ENCODE measurements around the gene TOX3.

The TOX3 gene

DNA sequence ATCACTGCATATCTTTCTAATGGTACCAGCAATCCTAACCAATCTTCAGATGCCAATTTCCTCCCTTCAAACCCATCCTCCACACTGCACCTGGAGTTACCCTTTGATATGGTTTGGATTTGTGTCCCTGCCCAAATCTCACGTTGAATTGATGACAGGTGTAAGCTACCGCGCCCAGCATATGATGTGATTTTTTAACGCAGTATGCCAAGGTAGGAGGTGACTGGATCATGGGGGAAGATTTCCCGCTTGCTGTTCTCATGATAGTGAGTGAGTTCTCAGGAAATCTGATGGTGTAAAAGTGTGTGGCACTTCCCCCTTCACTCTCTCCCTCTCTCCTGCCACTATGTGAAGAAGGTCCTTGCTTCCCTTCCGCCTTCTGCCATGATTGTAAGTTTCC, 57.0 kb downstream of the TOX3 start:
- no peak for DNase-seq

DNA sequence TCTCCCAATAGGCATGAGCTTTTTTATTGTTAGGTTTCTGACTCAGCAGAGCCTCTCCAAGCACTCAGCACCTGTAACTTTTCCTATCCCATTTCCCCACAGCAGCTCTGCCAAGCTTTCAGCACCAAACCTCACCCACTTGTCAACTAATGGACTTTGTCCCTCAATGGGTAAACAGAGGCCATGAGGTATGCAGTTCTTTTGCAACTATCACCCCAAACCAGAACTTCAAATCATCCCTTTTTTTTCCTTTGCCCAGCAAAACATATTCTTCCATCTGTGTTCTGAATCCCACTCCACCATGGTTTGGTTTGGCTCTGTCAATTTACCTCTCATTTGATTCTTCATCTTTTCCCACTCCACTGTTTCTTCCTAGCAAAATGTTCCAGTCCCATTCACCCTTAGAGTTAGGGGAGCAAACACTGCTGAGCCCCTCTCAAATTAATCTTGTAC, 58.1 kb downstream of the TOX3 start:
- DNase-seq: no peak

DNA sequence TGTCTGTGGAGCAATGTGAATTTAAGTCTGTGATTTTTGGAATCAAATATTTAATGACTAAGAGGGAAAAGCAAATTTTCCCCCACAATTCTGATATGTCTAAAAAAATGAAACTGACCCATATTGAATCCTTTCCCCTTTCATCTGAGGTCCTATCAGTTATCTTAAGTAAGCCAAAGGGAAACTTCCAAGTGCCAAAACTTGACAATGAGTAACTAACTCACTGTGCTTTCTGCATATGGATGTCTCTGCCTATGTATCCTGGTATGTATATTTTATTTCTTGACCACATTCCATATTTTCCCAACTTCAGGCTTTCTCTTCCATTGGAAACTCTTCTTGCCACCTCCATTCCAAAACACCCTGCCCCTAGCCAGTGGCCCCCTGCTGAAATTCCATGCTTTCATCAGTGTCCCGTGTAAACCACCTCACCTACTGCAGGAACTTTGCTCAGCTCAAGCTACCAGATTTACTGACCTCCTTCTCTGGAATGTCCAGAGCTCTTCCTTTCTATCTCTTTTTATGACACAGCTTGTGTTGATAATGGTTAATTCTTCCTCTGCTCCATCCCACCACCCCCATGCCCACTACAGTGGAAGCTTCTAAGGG, 59.0 kb downstream of the TOX3 start:
- DNase-seq: no peak

DNA sequence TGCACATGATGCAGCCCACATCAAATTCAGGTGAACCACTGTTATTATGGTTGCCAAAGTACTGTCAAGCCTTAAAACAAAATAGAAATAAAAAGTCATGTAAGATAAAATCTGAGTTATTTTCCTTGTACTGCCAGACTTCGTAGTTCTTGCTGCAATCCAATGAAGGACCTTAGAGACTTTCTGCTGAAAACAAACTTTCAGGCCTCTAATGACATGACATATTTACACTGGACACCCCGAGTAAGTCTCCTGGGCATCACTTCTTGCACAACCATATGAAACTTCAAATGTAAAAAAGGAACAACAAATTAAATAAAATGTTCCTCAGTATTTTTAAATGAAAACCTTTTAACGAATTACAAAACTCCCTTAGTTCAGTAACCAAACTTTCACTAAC, 66.7 kb downstream of the TOX3 start:
- no peak for DNase-seq

DNA sequence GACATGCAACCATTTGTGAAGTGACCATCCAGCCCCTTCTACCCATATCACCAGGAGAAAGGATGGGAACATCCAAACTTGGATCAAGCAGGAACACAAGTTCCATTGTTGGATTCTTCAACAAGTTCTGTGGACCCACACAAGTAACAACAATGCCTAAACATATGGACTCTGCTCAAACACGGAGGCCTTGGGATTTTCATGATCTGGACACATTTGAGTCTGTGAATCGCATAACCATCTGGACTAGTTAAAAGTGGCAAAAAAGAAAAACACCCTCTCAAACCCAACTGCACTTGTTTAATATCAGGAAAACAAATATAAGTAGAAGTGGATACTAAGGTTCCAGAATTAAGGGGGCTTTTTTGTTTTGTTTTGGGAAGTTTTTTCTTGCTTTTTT, 70.8 kb downstream of the TOX3 start:
- DNase-seq: no peak

DNA sequence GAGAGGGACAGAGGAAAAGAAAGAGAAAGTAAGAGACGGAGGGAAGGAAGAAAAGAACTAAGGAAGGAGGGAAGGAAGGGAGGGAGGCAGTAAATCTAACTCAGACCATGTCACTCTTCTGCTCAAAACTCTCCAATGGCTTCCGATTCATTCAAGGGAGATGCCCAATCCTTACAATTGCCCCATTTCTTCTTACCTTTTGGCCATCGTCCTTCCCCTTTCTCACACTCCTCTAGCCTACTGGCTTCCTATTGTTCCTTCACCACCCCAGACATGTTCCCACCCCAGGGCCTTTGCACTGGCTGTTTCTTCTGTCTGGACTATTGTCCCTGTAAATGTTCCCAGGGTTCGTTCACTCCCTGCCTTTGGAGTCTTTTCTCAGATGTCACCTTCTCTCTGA, 72.3 kb downstream of the TOX3 start:
- no peak for DNase-seq

DNA sequence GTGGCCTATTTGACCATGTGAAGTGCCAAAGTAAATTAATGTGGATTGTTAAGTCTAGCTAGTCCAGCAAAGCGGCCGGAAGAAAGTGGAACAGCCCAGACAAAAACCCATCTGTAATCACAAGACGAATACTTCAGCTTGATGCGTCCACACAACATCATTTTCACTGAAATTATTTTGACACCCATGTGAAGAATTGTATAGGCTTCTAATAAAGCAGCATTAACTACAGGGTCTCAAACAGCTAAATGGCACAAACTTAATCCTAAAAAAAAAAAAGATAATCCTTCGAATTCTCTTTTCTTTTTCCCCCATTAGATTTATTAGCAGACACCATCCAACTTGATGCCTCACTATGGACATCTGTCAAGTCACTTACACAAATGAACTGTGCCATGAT, 73.8 kb downstream of the TOX3 start:
- no peak for DNase-seq

DNA sequence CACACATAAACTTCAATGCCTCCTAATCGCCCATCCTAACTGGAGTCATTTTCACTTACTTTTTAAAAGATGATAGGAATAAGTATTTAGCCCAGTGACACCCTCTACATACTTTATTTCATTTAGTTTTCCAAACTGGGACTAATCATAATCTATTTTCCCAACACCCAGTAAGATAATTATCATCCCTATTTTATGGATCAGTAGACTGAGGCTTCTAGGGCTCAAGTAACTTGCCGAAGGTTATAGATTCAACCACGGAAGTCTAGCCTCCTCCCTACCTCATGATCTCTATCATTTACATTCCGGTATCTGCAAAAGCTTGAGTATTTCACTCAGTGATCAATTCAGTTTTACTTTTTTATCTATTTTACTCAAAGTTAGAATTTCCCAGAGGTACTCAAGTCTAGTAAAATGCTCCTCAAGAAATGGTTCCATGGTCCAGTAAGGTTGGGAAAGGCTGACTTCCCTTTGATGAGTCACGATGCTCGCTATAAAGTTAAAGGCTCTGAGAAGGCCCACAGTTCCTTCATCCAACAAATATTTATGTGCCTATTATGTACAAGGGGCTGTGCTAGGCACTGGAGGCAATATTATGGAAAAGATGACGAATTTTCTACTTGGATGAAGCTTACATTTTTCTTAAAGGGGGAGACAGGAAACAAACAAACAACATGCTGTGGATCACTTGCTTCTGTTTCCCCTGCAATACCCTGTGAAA, 75.1 kb downstream of the TOX3 start:
- no peak for DNase-seq

DNA sequence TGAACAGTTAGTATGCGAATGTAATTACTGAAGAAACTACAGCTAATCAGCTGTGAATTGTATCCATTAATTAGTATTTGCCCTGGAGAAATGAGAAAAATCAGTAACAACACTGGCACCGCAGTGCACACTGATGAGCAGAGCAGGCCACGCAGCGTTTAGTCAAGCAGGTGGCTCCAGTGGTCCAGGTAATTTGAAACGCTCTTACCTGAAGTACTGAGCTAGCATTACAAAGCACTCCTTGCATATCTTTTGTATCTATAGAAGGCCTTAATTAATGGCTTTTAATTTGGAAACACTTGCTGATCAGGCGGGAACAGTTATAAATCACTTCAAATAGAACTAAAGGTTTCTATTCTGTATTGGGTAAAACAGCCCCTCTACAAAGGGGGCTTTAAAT, 76.4 kb downstream of the TOX3 start:
- DNase-seq: no peak

DNA sequence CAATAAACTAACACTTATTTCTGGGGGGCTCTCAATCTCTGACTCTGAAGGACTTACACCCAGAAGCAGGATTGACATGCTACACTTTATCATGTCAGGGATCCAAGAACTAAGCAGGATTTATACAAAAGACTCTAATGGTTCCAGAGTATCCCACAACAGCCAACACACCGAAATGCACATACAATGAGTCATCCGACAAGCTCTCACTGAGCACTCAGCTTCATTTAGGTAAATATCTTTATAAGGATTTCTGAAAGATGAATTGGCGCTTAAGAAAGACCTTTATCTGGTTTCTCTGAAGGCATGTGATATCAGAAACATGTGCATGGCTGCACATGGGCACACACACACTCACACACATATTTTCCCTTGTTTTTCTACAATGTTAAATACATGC, 77.2 kb downstream of the TOX3 start:
- no peak for DNase-seq

DNA sequence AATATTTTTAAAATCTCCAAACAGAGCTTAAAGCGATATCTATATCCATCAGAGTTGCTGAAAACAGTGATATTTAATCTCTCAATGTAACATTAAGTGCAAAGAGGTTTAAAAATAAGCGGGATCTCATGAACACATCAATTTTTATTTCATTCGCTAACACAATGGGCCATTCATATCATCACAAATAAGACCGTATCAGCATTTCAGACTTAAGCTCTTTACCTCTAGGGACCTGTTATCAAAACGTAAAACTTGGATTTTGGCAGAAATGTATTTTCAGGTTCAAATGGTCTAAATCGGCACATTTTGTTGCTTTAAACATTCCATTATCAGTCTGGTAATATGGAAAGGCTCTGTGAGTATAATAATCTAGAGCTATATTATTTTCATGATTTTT, 77.9 kb downstream of the TOX3 start:
- DNase-seq: no peak

DNA sequence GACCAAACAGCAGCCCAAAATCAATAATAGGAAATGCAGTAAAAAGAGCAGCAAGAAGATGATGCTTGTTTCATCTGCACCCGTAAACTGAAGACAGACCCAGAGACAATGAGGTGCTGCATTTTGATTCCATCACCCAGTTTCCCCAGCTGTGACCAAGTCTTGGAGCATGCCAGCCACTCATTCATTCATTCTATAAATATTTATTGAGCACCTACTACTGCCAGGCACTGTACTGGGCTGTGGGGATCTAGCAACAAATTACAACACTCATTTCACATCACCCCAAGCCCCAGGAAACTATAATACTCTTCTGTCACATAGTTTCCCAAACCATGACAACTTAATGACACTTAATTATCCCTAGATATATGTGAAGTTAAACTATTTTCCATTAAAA, 79.2 kb downstream of the TOX3 start:
- no peak for DNase-seq

DNA sequence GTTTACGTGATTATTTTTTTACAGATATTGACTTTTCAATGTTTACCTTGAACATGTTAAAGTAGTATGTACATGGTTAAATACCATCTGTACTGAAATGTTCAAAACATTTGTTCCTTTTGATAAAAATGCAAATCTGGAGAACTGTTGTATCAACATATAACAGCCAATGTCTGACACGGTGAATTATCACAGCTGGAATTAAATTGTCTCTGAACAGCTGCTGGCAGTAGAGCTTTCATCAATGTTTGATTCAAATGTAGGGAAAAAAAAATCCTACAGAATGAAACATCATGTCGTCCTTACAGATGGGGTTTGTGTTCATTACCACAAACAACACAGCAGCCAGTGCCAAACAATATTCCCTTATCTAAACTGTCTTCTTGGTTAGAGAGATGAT, 79.9 kb downstream of the TOX3 start:
- no peak for DNase-seq

DNA sequence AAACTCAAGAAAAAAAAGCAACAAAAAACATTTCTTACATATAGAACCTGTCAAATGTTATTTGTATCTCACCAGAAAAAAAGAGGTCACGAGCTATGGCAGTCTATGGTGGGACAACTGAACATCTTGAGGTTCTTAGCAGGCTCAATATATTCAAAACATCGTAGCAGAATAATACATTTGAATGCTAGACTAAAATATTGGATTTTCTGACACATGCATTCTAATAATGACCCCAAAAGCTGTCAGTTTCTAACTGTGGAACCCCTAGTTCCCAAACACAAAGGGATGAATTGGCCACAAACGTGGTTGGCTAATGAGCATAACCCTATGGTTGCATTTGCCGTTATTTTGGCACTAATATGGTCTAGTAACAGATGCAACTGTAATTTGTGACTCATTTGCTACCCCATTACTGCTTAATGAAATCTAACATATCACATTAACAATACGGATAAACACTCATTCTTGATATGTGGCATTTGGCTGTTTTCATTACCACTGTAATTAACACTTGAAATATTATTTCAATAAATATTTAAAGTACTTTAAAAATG, 81.2 kb downstream of the TOX3 start:
- DNase-seq: no peak

DNA sequence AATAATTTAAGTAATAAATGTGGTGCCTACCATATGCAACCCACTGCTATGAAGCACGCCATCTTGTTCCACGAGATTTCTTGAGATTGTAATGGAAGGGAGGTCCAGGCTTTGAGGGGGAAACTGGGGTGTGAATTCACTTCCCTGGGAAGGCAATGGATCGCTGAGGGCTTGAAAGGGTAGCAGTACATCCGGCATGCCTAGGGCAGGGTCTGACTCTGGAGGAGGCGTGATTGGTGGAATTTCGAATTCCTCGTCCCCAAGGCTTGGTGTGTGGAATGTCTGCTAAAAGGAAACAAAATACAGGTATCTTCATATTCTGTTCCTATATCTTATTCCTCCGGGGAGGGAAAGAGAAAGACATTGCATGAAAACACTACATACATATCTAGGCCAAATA, 83.0 kb downstream of the TOX3 start:
- no peak for DNase-seq

DNA sequence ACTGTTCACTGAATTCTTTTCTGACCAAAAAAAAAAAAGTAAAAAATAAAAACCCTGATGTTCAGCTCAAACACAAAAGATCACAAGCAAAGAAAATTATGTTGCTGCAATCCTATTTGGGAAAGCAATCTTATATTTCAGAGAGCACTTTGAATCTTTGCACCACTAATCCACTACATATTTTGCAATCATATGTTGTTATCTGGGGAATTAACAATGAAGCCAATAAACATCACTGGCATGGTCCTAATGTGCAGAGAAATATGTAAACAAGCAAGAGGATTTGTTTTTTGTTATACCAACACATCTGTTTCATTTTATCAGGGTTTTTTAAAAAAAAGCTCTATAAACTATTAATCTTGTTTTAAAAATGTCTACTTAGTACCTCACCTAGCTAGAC, 84.1 kb downstream of the TOX3 start:
- no peak for DNase-seq

DNA sequence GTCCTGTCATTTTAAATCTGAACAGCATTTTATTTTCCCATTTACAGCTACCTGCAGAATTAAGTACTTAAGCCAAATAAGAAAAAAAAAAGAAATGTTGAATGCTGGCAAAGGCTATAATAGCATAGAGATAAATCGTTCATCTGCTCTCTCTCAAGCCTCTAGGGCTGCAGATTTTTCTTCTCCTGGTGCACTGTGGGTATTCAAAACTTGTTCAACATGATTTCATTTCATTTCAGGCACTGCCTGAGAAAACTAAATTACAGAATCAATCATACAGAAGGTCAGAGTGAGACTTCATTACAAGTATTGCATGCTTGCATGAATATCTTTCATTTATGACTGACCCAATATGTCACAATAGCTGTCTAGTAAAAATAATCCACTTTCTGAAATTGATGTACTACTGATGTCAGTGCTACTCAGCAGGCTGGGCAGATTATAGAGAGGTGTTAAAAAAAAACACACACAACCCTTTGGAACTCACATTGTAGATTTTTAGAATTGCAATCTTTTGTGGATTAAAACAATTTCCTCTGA, 86.2 kb downstream of the TOX3 start:
- DNase-seq: no peak

DNA sequence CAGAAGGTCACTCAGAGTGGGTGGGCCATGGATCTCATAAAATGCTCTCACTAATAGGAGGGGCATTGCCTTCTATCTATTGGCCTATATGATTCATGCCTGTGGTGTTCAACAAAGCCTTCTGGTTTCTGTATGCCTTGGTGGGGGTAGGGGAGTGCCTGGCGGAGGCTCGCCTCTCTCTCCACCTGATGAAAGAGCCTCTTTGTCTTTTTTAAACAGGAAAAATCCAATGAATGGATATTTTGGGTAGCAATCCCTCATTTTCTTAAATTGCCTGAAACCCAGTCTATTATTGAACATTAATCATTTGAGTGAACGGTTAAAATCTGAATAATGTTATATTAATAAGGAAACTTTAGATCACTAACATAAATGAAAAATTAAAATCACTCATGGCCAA, 90.6 kb downstream of the TOX3 start:
- no peak for DNase-seq

DNA sequence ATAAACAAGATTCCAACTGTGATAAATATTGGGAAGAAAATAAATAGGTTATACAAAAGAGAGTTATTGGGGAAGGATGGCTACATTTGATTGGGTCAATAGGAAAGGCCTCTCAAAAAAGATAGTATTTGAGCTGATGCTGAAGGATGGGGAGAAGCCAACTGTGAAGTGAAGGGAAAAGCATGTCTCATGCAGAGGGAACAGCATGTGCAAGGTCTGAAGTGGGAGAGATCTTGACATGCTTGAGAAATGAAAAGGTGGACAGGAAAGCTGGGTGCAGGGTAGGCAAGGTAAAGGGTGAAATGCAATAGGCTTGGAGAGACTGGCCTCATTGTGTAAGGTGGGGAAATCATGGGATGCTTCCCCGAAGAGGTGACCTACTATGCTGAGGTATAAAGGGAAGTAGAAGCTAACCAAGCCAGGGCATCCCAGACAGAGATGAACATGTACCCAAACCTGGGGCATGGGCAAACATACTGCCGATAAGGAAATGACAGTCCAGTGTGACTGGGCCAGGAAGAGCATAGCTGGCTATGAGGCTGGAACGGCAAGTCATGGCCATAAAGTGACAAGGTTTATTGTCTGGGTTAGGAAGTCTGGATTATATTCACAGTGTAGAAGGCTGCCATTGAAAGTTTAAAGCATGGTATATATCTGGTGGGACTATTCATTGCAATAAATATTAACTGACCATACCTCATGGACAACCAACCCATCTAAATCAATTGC, 91.2 kb downstream of the TOX3 start:
- DNase-seq: no peak

DNA sequence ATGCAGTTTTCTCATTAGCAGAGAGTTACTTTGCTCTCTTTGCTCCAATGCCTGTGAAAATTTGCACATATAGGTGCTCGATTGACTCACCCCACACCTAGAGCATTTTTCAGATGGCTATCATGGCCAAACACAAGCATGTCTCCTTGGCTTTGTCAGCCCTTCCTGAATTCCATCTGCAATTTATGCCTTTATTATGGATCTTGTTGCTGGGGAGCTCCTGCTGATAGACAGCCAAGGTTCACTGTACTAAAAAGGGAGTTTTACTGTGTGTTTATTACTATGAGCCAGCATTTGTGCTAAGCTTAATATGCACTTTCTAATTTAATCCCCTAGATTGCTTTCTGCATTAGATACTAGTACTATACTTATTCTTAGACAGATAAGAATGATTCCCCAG, 93.3 kb downstream of the TOX3 start:
- DNase-seq: no peak

DNA sequence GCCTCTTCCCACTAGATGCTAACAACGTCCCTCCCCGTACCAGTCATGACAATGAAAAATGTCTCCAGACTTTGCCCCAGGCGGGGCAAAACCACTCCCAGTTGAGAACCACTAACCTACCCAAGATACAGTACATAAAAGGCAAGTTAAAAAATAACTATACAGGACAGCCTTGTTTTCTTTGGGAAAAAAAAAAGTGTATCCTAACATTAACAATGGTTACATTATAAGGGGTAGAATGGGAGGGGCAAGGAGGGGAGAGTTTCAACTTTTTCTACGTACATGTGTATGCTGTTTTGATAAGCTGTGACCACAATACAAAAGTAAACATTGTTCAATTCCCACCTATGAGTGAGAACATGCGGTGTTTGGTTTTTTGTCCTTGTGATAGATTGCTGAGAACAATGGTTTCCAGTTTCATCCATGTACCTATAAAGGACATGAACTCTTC, 94.9 kb downstream of the TOX3 start:
- no peak for DNase-seq

DNA sequence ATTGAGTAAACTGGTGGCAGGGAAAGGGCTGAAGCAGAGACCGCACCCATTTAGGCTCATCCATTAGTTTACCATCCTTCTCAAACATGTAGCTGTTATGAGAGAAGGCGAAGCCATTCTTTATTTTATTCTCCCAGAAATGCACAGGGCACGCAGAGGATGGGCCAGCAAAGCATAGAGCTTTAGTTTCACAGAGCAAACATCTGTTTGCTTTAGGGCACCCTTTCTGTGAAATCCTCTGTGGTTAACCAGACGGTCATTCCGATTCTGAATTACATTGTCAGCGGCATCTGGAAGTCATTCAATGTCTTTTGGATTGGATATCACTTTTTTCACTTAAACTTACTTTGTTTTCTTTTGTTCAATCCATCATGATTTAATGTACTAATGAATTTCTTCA, 96.0 kb downstream of the TOX3 start:
- DNase-seq: no peak

DNA sequence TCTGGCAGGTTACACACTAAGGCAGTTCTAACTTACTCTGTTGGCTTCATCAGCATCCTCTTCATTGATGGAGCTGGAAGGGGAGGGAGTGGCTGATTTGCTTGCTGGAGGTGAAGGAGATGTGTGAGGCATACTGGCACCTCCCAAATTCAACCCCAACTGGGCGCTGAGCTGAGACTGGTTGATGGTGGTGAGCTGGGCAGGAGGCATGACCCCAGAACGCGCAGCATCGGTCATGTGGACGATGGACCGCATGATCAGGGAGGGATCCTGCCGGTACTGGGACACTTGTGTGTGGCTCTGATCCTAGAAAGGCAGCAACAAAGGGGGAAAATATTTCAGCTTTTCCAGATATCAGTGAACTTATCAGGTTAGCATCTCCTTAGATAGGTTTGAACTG, 96.7 kb downstream of the TOX3 start:
- no peak for DNase-seq

DNA sequence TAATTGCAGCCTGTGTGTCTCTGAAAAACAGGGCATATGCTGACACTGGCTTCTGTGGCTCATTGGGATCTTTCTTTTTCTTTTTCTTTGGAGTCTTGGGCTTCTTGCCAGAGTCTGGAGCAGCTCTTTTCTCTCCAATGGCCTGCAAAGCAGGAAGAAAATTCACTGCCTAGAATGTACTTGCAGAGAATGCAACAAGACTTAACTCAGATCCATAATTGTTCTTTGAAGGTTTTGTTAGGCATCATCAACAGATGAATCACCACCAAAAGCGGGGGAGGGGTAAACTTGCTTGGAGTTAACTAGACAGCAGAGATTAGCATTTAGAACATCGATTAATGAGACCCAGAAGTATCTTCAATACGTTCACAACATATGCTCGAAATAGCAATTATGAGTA, 100.9 kb downstream of the TOX3 start:
- DNase-seq: no peak

All from stimulated activated CD4-positive, alpha-beta T cell treated with anti-CD3 and anti-CD28 coated beads, Interleukin-2, amount 100 ng/mL, for 24 hours (primary cell).